ENCODE results near the gene FTCDNL1.

The FTCDNL1 gene

GRCh38 chr2:199841409-199841808 lies 9.6 kb downstream of the FTCDNL1 start:
- DNase-seq, result no peak

- DNase-seq, result no peak
These were observed 12.6 kb downstream of the FTCDNL1 start for GRCh38 chr2:199838399-199838798.

- no peak for DNase-seq
These were observed 14.0 kb downstream of the FTCDNL1 start for GRCh38 chr2:199836943-199837342.

- DNase-seq, result no peak
These were observed 17.5 kb downstream of the FTCDNL1 start for GRCh38 chr2:199833525-199833924.

- DNase-seq, result no peak
These were observed 20.5 kb downstream of the FTCDNL1 start for GRCh38 chr2:199830531-199830930.

- no peak for DNase-seq
These were observed 21.4 kb downstream of the FTCDNL1 start for GRCh38 chr2:199829628-199830027.

- no peak for DNase-seq
These were observed 31.2 kb downstream of the FTCDNL1 start for GRCh38 chr2:199819746-199820145.

DNA sequence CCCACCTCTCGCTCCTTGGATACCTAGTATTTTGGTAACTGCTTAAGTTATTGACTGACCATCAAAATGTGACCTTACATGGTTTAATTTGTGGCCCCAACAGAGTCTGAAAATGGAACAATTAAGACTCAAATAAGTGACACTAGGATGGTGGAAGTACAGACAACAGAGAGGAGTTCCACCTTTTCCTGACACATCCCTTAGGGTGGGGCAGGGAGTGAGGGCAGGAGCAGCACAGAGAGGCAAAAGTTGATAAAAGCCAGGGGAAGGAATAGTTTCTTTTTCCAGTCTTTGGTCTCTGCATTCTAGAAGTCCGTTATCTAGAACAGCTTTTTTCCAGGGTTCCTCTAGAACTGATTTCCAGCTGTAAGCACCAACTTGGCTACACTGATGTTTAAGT lies 32.2 kb downstream of the FTCDNL1 start:
- no peak for DNase-seq

GRCh38 chr2:199818026-199818425 lies 33.0 kb downstream of the FTCDNL1 start:
- no peak for DNase-seq

GRCh38 chr2:199814817-199815211 lies 36.2 kb downstream of the FTCDNL1 start:
- DNase-seq, result no peak

- no peak for DNase-seq
These were observed 36.7 kb downstream of the FTCDNL1 start for GRCh38 chr2:199814101-199814816.

DNA sequence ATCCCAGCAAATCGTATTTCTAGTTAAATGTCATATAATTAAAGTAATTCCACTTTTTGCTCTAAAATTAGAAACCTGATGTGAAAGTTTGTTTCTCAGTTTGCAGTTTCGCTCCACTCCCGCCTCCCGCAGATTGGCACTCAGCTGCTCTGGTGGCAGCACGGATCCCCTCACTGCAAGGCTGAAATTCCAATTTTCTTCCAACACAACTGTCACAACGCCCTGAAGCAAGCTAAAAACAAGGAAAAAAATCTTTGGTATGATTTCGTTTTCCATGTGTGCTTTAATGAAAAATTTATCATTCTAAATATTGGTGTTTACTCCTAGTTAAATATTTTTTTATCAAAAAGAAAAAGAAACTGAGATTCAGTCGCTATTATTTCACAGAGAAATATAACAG lies 38.5 kb downstream of the FTCDNL1 start:
- no peak for DNase-seq

- no peak for DNase-seq
These were observed 39.6 kb downstream of the FTCDNL1 start for GRCh38 chr2:199811346-199811745.

- no peak for DNase-seq
These were observed 40.4 kb downstream of the FTCDNL1 start for GRCh38 chr2:199810422-199811171.

DNA sequence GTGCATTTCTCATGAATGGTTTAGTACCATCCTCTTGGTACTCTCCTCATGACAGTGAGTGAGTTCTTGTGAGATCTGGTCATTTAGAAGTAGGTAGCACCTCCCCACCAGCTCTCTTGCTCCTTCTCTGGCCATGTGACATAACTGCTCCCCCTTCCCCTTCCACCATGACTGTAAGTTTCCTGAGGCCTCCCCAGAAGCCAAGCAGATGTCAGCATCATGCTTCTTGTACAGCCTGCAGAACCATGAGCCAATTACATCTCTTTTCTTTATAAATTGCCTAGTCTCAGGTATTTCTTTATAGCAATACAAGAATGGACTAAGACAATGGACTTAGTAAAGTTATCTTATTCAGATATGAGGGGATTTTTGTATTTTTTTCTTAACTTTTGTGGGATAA lies 43.0 kb downstream of the FTCDNL1 start:
- DNase-seq, result no peak

- DNase-seq, result no peak
These were observed 44.8 kb downstream of the FTCDNL1 start for GRCh38 chr2:199806179-199806578.

DNA sequence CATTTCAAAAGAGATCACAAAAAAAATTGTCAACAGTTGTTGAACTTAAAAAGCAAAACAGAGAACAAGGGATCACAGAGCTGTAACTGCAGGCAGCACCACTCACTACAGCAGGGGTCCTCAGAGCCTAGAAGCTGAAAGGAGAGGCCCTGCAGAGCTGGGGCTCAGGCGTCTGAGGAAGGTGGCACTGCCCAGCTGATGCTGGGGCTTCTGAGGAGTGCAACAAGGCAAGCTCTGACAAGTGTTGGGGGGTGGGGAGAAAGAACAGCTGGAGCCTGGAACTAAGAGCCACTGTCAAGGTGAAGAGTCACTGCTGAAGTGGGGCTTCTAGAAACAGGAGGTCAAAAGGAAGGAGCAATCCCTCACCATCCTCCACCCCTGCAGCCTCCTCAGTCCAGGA lies 46.2 kb downstream of the FTCDNL1 start:
- no peak for DNase-seq

- DNase-seq, result no peak
These were observed 52.0 kb downstream of the FTCDNL1 start for GRCh38 chr2:199798831-199799580.

DNA sequence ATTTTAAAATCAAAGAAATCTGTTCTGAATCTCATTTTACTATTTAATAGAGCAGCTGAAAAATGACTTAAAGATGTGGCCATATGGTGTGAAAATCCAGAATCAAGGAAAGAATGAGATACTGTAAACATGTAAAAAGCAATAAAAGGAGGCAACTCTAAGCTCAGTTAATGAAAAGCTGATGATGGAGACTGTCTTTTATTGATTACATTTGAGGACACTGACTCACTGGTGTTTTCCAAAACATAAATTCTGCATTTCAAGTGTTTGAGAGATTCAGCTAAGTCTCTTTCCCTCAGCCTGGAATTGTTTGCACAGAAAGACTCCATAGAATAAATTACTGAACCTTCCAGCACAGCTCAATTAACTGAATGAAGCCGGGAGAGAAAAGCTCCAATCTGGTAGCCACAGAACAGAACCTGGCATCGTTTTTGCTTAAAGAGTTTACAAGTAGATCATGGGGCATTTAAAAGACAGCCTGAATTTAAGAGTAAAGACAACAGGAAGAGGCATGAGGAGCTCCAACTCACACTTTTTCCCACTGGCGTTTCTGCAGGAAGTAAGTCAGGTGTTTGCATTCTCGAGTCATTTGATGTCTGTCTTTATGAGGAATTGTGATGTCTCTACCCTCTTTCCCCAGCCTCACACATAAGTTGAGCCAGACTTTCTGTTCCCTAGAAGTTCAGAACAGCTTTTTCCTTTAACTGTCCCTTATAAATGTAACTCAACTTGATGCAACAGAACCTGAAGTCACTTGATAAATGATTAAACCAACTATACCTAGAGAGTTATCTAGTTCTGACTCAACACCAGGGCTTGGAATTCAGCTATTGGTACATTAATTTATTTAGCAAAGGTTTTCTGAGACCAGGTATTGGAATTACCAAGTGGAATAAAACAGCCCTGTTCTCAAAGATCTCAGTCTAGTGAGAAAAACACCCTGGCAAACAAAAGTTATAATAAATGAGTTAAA lies 53.3 kb downstream of the FTCDNL1 start:
- DNase-seq, result no peak

- no peak for DNase-seq
These were observed 58.6 kb downstream of the FTCDNL1 start for GRCh38 chr2:199792381-199792780.

- no peak for DNase-seq
These were observed 59.7 kb downstream of the FTCDNL1 start for GRCh38 chr2:199791326-199791725.

DNA sequence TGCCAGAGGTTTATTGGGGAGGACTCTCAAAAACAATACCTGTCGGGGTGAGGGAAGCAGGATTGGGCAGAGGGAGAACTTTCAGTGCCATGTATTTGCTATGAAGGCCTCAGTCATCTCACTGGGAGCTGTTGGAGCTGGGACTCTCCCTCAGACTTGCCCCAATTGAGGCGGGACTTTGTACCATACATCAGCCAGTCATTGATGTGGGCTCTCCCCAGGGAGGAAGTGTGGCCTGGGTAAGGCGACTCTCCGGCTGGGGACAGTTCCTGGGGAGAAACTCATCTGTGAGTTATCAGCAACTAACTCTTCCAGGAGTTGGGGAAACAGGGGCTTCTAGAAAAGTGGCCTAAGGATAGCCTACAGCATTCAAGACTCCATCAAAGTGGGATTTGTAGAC lies 66.5 kb downstream of the FTCDNL1 start:
- no peak for DNase-seq

- no peak for DNase-seq
These were observed 71.4 kb downstream of the FTCDNL1 start for GRCh38 chr2:199779589-199779988.
